GM23248 (cell line): ENCODE data around the gene BTBD16.

Experiments
- EZH2 ChIP-seq: fragments of 200-600 bp; sonication (generic); IDR thresholded peaks from 2 replicates; pipeline ENCODE4 v1.6.1; 2018; ENCODE audit warnings: antibody characterized with exemption, mild to moderate bottlenecking; ENCODE audit not compliant: insufficient read depth, poor library complexity, severe bottlenecking
- EZH2phosphoT487 ChIP-seq: fragments of 200-600 bp; sonication (generic); IDR thresholded peaks from 2 replicates; pipeline ENCODE4 v1.6.1; 2018; ENCODE audit warnings: antibody characterized with exemption, moderate library complexity, mild to moderate bottlenecking, low read depth; ENCODE audit not compliant: insufficient read depth

GRCh38 chr10:122301055-122301810 is 30.1 kb downstream of the BTBD16 start:
- TF ChIP-seq EZH2 (no peak), EZH2phosphoT487 (no peak)
